SW480 (cell line): Measurements from ENCODE around the gene ATOSB.
"Not testable (repeated sequence)": the region's sequence is repeated elsewhere in the genome, so short reads cannot be mapped to it uniquely, and the experiment has no call there.

Experiments used
- DNase-seq: peaks from one replicate; pipeline ENCODE4 v3.0.0-alpha.2; 2016; ENCODE audit warnings: low spot score

Gene ATOSB

GRCh38 chr9:35115680-35116538 is at the start of gene ATOSB:
Gene ATOSB, minus strand, starts transcription at chr9:35115862. Its CDS starts 7,588 bp downstream, at chr9:35108274.
- peak; percentile 92 for DNase-seq

GRCh38 chr9:35164711-35165110 is 49.0 kb upstream of the ATOSB start:
- peak; percentile 11 for DNase-seq

- DNase-seq = no peak
These were observed 47.8 kb upstream of the ATOSB start for GRCh38 chr9:35163413-35163812.

GRCh38 chr9:35162605-35163315 is 47.1 kb upstream of the ATOSB start:
- peak; percentile 14 for DNase-seq

- peak; percentile 91 for DNase-seq
These were observed 46.3 kb upstream of the ATOSB start, which contains the start of gene UNC13B for GRCh38 chr9:35161713-35162604. Gene UNC13B, plus strand, starts transcription at chr9:35162009. Its CDS starts 275 bp downstream, at chr9:35162284.

- DNase-seq = no peak
These were observed 43.0 kb upstream of the ATOSB start for GRCh38 chr9:35158501-35159280.

GRCh38 chr9:35157836-35158235 is 42.2 kb upstream of the ATOSB start:
- DNase-seq = not testable (repeated sequence)

GRCh38 chr9:35156781-35157180 is 41.1 kb upstream of the ATOSB start:
- DNase-seq = no peak

GRCh38 chr9:35152926-35153325 is 37.3 kb upstream of the ATOSB start:
- DNase-seq = no peak

GRCh38 chr9:35147941-35148563 is 32.4 kb upstream of the ATOSB start:
- DNase-seq = not testable (repeated sequence)

GRCh38 chr9:35142037-35142436 is 26.4 kb upstream of the ATOSB start:
- DNase-seq = no peak

- DNase-seq = no peak
These were observed 24.4 kb upstream of the ATOSB start for GRCh38 chr9:35140093-35140492.

GRCh38 chr9:35136866-35137265 is 21.2 kb upstream of the ATOSB start:
- no peak for DNase-seq

- no peak for DNase-seq
These were observed 20.3 kb upstream of the ATOSB start for GRCh38 chr9:35135988-35136387.

- DNase-seq = no peak
These were observed 19.3 kb upstream of the ATOSB start for GRCh38 chr9:35134920-35135319.

GRCh38 chr9:35116898-35117551 is 1.4 kb upstream of the ATOSB start:
- peak; percentile 93 for DNase-seq

- DNase-seq = no peak
These were observed 856 bp upstream of the ATOSB start for GRCh38 chr9:35116539-35116897.

- peak; percentile 46 for DNase-seq
These were observed 628 bp downstream of the ATOSB start for GRCh38 chr9:35114840-35115628.

- peak; percentile 69 for DNase-seq
These were observed 1.4 kb downstream of the ATOSB start for GRCh38 chr9:35114113-35114839.
